ENCODE data around the gene MYBPC3. TPM values are rescaled to one million over a fixed set of nuclear protein-coding genes. Genes with fewer than 3 reads are reported as not detected.
A peak's percentile ranks its signal among the peaks of the same experiment; 100 is the strongest.
"Not testable (repeated sequence)": the region's sequence is repeated elsewhere in the genome, so short reads cannot be mapped to it uniquely, and the experiment has no call there.

The MYBPC3 gene
- total RNA-seq, 1 donor from 2014 or later, result not detected

GRCh38 chr11:47338396-47339241 lies 13.9 kb downstream of the MYBPC3 start:
- no peak for DNase-seq (ENCODE audit: low read depth in 2 of 2)

- no peak for DNase-seq (ENCODE audit: low read depth in 2 of 2)
These were observed 15.1 kb downstream of the MYBPC3 start for GRCh38 chr11:47337229-47337924.

GRCh38 chr11:47336595-47336994 lies 15.9 kb downstream of the MYBPC3 start:
- DNase-seq (ENCODE audit: low read depth in 2 of 2), result no peak

- DNase-seq (ENCODE audit: low read depth in 2 of 2), result no peak
These were observed 16.8 kb downstream of the MYBPC3 start for GRCh38 chr11:47335733-47336132.

DNA sequence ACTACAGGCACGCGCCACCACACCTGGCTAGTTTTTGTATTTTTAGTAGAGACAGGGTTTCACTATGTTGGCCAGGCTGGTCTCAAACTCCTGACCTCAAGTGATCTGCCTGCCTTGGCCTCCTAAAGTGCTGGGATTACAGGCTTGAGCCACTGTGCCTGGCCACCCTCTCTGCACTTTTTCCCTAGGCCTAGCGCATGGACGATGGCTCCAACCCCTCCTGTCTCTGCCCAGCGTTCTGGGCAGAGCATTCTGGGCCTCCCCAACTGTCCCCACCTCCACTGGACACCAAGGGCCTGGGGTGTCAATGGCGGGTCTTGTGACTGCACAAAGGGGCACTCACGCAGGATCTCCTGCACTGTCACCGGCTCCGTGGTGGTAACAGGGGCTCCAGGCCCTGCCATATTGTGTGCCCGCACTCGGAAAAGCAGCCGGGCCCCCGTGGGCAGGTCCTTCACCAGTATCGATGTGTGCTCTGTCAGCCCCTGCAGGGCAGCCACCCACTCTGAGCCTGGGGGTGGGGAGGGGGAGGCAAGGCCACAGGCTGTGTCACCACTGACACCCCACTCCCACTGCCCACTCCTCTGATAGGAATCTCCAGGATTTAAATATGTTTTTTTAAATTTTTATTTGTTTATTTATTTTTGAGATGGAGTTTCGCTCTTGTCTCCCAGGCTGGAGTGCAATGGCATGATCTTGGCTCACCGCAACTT lies 17.6 kb downstream of the MYBPC3 start:
- not testable (repeated sequence) for DNase-seq (ENCODE audit: low read depth in 2 of 2)

GRCh38 chr11:47333886-47334443 lies 18.5 kb downstream of the MYBPC3 start:
- DNase-seq (ENCODE audit: low read depth in 2 of 2), result no peak

DNA sequence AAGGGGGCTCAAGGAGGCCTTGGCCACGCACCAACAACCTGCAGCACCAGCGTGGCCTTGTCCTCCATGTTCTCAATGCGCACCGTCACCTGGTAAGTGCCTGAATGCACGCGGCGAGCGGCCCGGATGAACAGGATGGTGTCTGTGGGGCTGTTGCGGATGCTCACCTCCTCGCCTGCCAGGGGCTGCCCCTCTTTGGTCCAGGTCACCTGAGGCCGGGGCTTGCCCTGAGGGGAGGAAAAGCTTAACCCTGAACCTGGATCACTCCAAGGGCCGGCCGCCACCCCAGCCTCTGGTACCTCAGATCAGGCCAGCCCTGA lies 19.0 kb downstream of the MYBPC3 start:
- no peak for DNase-seq (ENCODE audit: low read depth in 2 of 2)

DNA sequence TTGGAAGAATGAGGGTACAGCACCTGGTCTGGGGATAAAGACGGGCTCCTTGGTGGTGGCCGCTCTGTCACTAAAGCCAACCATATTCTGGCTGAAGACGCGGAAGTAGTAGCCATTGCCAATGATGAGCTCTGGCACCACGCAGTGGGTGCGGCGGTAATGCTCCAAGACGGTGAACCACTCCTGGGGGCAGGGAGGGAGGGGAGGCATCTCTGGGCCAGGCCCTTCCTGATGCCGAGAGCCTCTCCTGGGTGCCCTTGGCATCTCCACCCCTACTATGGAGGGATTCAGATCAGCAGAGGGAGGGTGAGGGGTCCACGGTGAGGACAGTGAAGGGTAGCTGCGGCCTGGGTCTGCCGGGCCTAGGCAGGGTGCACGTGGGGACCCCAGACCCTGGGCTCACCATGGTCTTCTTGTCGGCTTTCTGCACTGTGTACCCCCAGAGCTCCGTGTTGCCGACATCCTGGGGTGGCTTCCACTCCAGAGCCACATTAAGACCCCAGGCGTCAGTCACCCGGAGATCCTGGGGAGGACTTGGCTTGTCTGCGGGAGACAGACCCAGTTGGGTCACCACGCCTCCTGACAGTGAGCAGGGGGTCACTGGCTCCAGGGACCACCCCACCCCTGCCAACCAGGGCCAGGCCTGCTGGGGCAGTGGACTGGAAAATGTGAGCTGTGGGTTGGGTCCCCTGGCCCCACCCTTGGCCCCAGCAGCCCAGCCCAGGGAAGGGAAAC lies 19.5 kb downstream of the MYBPC3 start:
- DNase-seq (ENCODE audit: low read depth in 2 of 2), result no peak

- no peak for DNase-seq (ENCODE audit: low read depth in 2 of 2)
These were observed 20.2 kb downstream of the MYBPC3 start for GRCh38 chr11:47332303-47332711.

GRCh38 chr11:47331454-47332302 lies 20.8 kb downstream of the MYBPC3 start:
- no peak for DNase-seq (ENCODE audit: low read depth in 2 of 2)

- peak; percentile 68 to 75 for DNase-seq (ENCODE audit: low read depth in 2 of 2)
These were observed 22.2 kb downstream of the MYBPC3 start for GRCh38 chr11:47329987-47330931.

GRCh38 chr11:47329431-47329986 lies 23.0 kb downstream of the MYBPC3 start:
- DNase-seq (ENCODE audit: low read depth in 2 of 2), result peak in 1 of 2 donors; percentile 23

- DNase-seq (ENCODE audit: low read depth in 2 of 2), result no peak
These were observed 23.8 kb downstream of the MYBPC3 start for GRCh38 chr11:47328449-47329390.

GRCh38 chr11:47327949-47328348 lies 24.6 kb downstream of the MYBPC3 start:
- DNase-seq (ENCODE audit: low read depth in 2 of 2), result no peak

DNA sequence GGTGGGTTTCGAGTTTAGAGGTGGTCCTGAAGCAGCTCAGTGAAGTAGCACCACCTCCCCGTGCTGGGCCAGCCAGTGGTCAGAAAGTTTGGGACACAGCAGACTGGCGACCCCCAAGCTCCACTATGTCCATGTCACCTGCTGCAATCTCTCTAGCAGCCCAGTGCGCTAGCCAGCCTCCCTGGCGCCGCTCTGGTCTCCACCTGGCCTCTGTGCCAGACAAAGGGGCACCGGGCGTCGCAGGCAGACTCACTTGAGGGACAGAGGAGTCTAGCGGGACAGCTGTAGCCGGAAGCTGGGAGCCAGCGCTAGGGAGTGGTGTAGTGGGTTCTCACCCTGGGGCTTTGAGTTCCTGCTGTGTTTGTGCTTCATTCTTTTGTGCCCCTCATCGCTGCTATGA lies 25.5 kb downstream of the MYBPC3 start:
- no peak for DNase-seq (ENCODE audit: low read depth in 2 of 2)

- DNase-seq (ENCODE audit: low read depth in 2 of 2), result no peak
These were observed 26.3 kb downstream of the MYBPC3 start for GRCh38 chr11:47326198-47326597.

DNA sequence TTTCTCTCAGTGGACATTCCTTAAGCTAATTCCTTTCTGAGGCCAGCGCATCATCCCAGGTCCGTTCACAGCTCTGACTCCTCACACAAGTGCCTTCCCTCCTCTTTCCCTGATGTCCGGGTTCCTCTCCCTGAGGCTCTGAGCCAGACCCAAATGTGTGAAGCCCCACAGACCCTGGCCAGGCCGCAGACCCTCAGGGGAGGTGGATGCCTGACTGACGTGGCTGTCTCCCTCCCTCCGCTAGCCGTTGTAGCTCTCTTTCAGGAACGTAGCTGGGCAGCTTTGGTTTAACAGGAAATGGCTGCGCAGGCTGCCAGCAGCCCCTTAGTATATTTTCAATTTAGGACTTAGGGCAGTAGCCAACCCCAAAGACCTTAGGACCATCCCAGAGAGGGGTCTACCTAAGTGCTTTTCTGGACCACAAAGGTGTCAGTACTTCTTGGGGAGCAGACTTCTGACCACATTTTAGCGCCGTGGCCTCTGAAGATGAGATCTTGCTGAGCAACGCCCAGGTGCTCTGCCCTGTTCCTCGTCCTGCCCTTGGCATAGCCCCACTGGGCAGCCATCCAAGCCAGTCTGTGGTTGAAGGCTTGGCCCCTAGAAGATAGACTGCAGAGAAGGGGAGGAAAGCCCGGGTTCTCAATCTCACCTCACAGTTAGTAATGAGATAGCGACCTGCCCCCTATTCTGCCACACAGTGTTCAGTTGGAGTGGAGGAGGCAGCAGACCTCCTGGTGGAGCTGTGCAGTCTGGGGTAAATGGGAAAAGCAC lies 27.0 kb downstream of the MYBPC3 start:
- no peak for DNase-seq (ENCODE audit: low read depth in 2 of 2)

All from lung microvascular endothelial cell (primary cell).